IPS DF 19.7 (cell line): ENCODE measurements around the gene TMEM196.
A peak's percentile ranks its signal among the peaks of the same experiment; 100 is the strongest.

ENCODE experiments used
- DNase-seq: peaks from one replicate; pipeline ENCODE4 v3.0.0-alpha.2; 2013; ENCODE audit warnings: low read depth, low spot score

The TMEM196 gene

GRCh38 chr7:19772841-19773760 lies at the start of gene TMEM196:
Gene TMEM196, minus strand, starts transcription at chr7:19773617. Its CDS starts 921 bp downstream, at chr7:19772696.
- DNase-seq, result peak; percentile 35

GRCh38 chr7:19816128-19816527 lies 42.7 kb upstream of the TMEM196 start:
- no peak for DNase-seq

- DNase-seq, result no peak
Observed at GRCh38 chr7:19815546-19815945, 42.1 kb upstream of the TMEM196 start.

- no peak for DNase-seq
Observed at GRCh38 chr7:19814776-19815175, 41.4 kb upstream of the TMEM196 start.

- DNase-seq, result no peak
Observed at GRCh38 chr7:19811386-19811785, 38.0 kb upstream of the TMEM196 start.

GRCh38 chr7:19798986-19799385 lies 25.6 kb upstream of the TMEM196 start:
- no peak for DNase-seq

GRCh38 chr7:19783541-19783940 lies 10.1 kb upstream of the TMEM196 start:
- DNase-seq, result no peak

GRCh38 chr7:19776981-19777380 lies 3.6 kb upstream of the TMEM196 start:
- no peak for DNase-seq

GRCh38 chr7:19775578-19775977 lies 2.2 kb upstream of the TMEM196 start:
- DNase-seq, result no peak

GRCh38 chr7:19772306-19772705 lies 1.1 kb downstream of the TMEM196 start:
- DNase-seq, result no peak

- DNase-seq, result no peak
Observed at GRCh38 chr7:19762631-19763030, 10.8 kb downstream of the TMEM196 start.

- no peak for DNase-seq
Observed at GRCh38 chr7:19754521-19755116, 18.8 kb downstream of the TMEM196 start.

- DNase-seq, result no peak
Observed at GRCh38 chr7:19752020-19752419, 21.4 kb downstream of the TMEM196 start.

- no peak for DNase-seq
Observed at GRCh38 chr7:19749658-19750057, 23.8 kb downstream of the TMEM196 start.

GRCh38 chr7:19747740-19748339 lies 25.6 kb downstream of the TMEM196 start:
- DNase-seq, result no peak

GRCh38 chr7:19744075-19744474 lies 29.3 kb downstream of the TMEM196 start:
- no peak for DNase-seq

- DNase-seq, result no peak
Observed at GRCh38 chr7:19728716-19729115, 44.7 kb downstream of the TMEM196 start.

GRCh38 chr7:19725770-19726169 lies 47.6 kb downstream of the TMEM196 start:
- no peak for DNase-seq

GRCh38 chr7:19715499-19715898 lies 57.9 kb downstream of the TMEM196 start:
- DNase-seq, result no peak

GRCh38 chr7:19713676-19714075 lies 59.7 kb downstream of the TMEM196 start:
- DNase-seq, result no peak

- no peak for DNase-seq
Observed at GRCh38 chr7:19709249-19709578, 64.2 kb downstream of the TMEM196 start.

- peak; percentile 74 for DNase-seq
Observed at GRCh38 chr7:19708397-19709248, 64.8 kb downstream of the TMEM196 start, which contains the start of gene POLR1F. Gene POLR1F, minus strand, starts transcription at chr7:19709037. Its CDS starts 21 bp downstream, at chr7:19709016.
